Activated CD4-positive, CD25-positive, alpha-beta regulatory T cell treated with anti-CD3 and anti-CD28 coated beads, Interleukin-2, amount 50 U/mL, for 24 hours (primary cell): ENCODE results near the gene BPIFB6.
A peak's percentile ranks its signal among the peaks of the same experiment; 100 is the strongest.

Experiments used
- ATAC-seq, 2 donors: fragments of 150-1000 bp; cut with Tn5 transposase; one replicate each; pipeline ENCODE4 v1.10.0; 2021; ENCODE audit warnings: mild to moderate bottlenecking in 1 of 2, moderate library complexity in 1 of 2

BPIFB6 gene, protein sequence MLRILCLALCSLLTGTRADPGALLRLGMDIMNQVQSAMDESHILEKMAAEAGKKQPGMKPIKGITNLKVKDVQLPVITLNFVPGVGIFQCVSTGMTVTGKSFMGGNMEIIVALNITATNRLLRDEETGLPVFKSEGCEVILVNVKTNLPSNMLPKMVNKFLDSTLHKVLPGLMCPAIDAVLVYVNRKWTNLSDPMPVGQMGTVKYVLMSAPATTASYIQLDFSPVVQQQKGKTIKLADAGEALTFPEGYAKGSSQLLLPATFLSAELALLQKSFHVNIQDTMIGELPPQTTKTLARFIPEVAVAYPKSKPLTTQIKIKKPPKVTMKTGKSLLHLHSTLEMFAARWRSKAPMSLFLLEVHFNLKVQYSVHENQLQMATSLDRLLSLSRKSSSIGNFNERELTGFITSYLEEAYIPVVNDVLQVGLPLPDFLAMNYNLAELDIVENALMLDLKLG

DNA sequence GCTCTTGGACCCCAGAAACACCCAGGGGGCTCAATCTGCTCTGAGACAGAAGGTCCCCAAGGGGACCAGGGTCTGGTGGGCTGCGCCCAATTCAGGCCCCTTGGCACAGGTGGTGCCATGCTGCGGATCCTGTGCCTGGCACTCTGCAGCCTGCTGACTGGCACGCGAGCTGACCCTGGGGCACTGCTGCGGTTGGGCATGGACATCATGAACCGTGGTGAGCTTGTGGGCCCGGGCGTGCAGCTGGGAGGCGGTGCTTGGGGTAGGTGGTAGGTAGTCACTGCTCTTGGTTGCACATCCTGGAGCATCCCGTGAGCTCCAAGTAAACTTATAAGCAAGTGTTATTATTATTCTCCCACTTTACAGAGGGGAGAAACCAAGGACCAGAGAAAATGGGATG is at the start of gene BPIFB6:
BPIFB6 (plus strand) TSS at position 118 of the 400 bp plus-strand sequence; CDS start at position 118, 0 bp downstream.
- no peak for ATAC-seq

DNA sequence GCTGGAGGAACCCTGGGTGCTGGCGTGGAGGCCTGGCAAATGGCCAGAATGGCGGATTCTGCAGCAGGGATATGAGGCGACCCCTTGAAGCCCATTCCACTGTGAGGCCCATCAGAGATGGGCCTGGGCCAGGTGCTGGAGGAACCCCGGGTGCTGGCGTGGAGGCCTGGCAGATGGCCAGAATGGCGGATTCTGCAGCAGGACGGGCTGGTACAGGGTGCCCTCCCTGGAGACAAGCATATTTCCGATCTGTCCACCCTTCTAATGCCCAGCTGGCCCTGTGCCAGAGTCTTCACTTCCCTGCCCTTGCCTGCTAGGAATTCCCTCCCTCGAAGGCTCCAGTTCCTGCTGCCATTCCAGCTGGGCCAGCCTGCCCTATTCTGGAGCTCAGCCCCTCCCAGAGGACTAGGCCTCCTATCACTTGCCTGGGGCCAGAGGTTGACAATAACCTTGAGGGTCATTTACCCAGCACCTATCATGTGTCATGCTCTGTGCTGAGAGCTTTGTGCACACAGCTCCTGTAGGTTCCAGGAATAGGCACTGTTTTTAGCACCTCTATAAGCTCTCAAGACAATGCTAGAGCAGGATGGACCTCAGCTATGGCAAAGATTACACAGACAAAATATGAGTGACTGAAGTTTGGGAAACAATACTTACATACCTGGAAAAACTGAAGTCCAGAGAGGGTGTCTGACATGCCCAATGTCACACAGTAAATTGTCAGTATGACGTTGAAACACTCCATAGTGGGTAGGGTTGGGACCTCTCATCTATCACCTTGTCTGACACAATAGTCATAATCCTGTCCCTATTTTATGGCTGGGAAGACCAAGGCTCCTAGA is 48.6 kb upstream of the BPIFB6 start:
- no peak for ATAC-seq

GRCh38 chr20:32983459-32984112 is 47.9 kb upstream of the BPIFB6 start:
- no peak for ATAC-seq

DNA sequence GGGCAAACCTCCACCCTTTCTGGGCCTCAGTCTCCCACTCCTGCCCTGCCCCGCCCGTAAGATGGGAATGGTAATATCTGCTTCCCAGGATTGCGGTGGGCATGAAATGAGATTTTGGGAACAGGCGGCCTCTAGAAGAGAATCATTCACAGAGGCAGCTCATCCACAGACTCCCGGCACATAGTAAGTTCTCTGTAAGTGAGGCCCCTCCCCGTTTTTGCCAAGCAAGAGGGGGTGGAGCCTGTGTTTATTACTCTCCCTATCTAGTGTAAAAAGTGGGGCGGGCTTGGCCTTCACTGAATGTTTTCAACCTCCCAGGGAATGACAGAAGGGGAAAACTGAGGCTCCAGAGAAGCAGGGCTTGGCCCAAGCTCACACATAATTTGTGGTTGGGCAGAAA is 47.3 kb upstream of the BPIFB6 start:
- ATAC-seq: no peak

- ATAC-seq: no peak
Observed at GRCh38 chr20:32984631-32985354, 46.7 kb upstream of the BPIFB6 start.

DNA sequence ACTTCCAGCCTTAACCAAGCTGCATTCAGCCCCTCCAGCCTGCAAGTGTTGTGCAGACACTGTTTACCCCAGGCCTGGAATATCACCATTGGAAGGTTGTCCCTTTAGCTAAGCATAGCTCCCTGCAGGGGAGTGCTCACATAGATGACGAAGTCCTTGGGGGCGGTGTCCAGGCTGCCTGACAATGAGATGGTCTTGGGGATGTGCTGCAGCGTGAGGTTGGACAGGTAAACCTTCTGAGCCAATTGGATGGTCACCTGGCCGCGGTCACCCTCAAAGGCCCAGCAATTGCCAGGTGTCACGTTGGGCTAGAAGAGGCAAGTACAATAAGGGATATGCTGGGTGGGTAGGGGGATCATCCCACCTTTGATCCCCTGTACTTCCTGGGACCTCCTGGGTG is 45.9 kb upstream of the BPIFB6 start:
- no peak for ATAC-seq

DNA sequence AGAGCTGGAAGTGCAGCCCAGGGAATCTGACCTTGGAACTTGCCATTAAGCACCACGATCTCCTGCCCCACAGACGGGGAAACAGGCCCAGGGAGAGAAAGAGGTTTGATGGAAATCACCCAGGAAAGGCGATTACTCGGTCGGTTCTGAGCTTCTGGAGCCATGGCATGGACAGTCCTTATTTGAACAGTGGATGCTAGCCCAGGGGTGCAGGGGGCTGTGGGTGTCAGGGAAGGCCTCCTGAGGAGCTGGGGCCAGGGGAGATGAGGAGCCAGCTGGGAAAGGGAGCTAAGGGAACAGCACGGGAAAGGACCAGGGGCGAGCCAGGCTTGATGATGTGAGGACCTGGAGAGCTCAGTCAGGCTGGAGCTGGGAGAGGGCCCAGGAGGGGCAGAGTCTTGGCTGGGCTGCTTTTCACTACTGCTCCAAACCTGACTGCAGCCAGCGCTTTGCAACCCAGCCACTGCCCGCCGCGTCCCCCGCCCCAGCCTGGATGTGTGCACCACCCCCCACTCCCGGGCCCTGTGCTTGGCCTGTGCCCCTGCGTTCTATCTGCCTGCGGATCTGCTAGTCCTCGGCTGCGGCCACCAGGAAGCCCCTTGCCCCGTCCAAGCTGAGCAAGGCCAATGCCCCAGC is 45.0 kb upstream of the BPIFB6 start:
- no peak for ATAC-seq

- no peak for ATAC-seq
Observed at GRCh38 chr20:32987044-32987825, 44.2 kb upstream of the BPIFB6 start.

DNA sequence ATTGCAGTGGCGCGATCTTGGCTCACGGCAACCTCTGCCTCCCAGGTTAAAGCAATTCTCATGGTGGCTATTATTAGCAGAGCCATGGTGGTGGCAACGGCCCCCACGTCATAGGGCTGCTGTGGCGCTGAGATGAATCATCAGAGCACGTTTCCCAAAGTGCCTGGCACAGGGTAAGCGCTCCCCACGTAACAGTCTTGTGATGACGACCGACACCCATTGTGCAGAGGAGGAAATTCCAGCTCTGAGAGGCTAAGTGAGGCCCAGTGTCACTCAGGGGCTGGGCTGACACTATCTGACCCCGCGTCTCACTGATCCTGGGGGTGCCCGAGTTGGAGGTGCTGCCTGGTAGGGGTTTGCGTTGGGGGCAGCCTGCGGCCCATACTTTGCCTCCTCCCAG is 43.4 kb upstream of the BPIFB6 start:
- peak in 1 of 2 donors; percentile 43 for ATAC-seq

DNA sequence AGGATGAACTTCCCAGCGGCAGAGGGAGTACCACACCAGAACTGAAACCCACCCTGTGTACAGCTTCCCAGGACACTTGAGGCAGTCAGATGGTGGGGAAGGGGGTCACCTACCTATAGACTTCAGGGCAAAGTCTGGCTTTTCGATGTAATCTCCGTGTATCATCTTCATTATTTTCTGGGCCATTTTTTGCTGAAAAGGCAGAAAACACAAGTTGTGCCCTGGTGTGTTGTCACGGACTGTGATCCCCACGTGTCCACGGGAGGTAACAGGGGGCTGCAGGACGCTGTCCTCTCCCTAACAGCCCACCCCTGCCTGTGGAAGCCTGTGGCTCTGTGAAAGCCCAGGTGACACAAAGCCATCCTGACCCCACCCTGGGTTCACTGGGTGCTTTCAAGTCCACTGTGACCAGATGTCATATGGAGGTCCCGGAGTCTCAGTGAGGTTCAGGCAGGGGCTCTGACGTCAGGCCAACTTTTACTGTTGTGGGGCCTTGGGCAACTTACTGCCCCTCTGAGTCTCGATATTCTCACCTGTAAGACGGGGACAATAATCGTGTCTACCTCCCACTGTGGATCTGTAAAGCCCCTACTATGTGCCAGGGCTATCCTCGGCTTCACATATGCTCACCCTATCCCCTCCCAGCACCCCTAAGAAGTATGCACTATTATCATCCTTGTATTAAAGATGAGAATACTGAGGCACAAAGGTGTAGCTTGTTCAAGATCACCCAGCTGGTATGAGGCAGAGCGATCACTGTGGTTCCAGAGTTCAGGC is 41.8 kb upstream of the BPIFB6 start:
- no peak for ATAC-seq

DNA sequence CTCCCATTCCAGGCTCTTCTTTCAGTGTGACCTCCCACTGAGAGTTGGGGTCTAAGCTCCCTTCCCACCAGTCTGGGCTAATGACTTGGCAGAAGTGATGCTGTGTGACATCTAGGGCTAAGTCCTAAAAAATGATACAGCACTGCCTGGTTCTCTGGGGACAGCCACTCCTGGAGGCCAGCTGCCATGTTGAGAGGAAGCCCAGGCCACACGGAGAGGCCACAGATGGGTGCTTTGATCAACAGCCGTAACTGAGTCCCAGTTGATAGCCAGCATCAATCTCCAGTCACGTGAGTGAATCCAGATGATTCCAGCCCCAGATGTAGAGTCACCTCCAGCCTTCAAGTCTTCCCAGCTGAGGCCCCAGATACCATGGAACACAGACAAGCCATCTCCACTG is 41.0 kb upstream of the BPIFB6 start:
- ATAC-seq: no peak

GRCh38 chr20:32991383-32991782 is 40.1 kb upstream of the BPIFB6 start:
- ATAC-seq: no peak

GRCh38 chr20:32991792-32992641 is 39.4 kb upstream of the BPIFB6 start:
- ATAC-seq: no peak

DNA sequence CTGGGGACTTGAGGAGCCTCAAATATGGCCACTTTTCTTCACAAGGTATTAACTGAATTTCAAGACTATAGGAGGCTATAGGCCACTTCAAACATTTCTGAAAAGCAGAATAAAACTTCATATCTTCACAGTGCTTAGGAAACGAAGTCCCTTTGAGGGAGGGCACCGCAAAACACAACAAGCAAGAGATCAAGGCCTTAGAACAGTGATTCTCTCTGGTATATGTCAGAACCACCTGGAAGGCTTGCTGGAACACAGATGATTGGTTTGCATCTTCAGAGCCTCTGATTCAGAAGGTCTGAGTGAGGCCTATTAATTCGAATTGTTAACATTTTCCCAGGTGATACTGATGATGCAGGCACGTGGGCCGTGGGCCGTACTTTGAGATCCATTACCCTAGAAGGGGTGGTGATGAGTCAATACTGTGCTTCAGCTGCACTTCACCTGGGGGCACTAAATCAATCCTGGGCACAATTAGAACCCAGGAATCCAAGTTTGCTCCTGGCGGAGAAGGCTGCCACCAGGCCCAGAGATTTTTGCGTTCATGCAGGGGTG is 37.9 kb upstream of the BPIFB6 start:
- peak in 1 of 2 donors; percentile 41 for ATAC-seq

GRCh38 chr20:32995802-32996201 is 35.6 kb upstream of the BPIFB6 start:
- ATAC-seq: no peak

GRCh38 chr20:32997431-32997830 is 34.0 kb upstream of the BPIFB6 start:
- ATAC-seq: peak; percentile 46 to 53

- no peak for ATAC-seq
Observed at GRCh38 chr20:32999603-33000250, 31.7 kb upstream of the BPIFB6 start.

DNA sequence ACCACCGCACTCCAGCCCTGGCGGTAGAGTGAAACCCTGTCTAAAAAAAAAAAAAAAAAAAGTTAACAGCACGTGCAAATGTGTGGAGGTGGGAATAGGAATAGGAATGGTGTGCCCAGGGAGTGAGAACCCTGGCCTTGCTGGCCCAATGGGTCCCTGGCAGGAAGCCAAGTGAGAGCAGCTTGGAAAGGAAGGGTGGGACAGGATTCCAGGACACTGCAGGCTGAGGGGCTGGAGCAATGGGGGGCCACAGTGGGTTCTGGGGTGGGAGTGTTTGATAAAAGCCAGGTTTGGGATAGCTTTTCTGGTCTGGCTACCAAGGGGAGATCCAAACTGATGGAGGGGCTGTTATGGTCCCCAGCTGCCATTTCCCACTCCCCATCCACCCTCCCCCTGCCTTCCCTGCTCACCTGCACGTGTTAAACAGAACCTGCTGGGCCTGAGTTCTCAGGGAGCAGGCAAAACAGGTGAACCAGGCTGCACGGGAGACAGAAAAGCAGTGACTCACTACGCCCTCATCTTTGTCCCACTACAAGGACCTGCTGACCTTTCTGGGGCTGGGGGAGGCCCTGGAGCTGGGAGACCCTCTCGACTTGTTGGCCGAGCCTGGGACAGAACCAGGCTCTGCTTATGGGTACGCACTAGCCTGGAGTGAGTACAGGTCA is 30.5 kb upstream of the BPIFB6 start:
- ATAC-seq: no peak
